Activated CD8-positive, alpha-beta T cell treated with anti-CD3 and anti-CD28 coated beads for 36 hours (primary cell): ENCODE measurements around the gene ANO8. TPM values are rescaled to one million over a fixed set of nuclear protein-coding genes. Genes with fewer than 3 reads are reported as not detected.
A peak's percentile ranks its signal among the peaks of the same experiment; 100 is the strongest.

Experiments
- ATAC-seq: fragments of 200-7000 bp; cut with Tn5 transposase; one replicate; pipeline ENCODE4 v1.10.0; 2021; ENCODE audit warnings: mild to moderate bottlenecking, moderate library complexity
- CTCF ChIA-PET: fragments of 350-600 bp; sonication (Branson Sonifier 250); formaldehyde crosslinking; loops from one replicate; lab custom pipeline; 2021; ENCODE audit warnings: antibody characterized with exemption; lab: Charles Lee
- POLR2A ChIA-PET: fragments of 350-600 bp; sonication (Branson Sonifier 250); formaldehyde crosslinking; loops from one replicate; lab custom pipeline; 2021; ENCODE audit warnings: antibody characterized with exemption; lab: Charles Lee
- DNase-seq: peaks from one replicate; pipeline ENCODE4 v3.0.0-alpha.2; 2020
- H3K27ac Mint-ChIP-seq: one replicate; pipeline ENCODE4 v1.8.0; 2021; ENCODE audit warnings: mild to moderate bottlenecking, mixed read lengths
- H3K27me3 Mint-ChIP-seq: one replicate; pipeline ENCODE4 v1.8.0; 2021; ENCODE audit warnings: mixed read lengths
- H3K36me3 Mint-ChIP-seq: one replicate; pipeline ENCODE4 v1.8.0; 2021; ENCODE audit warnings: low read depth, mixed read lengths
- H3K4me1 Mint-ChIP-seq: one replicate; pipeline ENCODE4 v1.8.0; 2021; ENCODE audit warnings: low read depth, mixed read lengths
- H3K4me3 Mint-ChIP-seq: one replicate; pipeline ENCODE4 v1.8.0; 2021; ENCODE audit warnings: mild to moderate bottlenecking, moderate library complexity, mixed read lengths
- H3K9me3 Mint-ChIP-seq: one replicate; pipeline ENCODE4 v1.8.0; 2021; ENCODE audit warnings: mixed read lengths
- CTCF ChIP-seq: fragments of 200-600 bp; IDR thresholded peaks from one replicate; pipeline ENCODE4 v1.8.0; 2022; ENCODE audit warnings: antibody characterized with exemption, mild to moderate bottlenecking
- intact Hi-C: fragments of 100-400 bp; cut with micrococcal nuclease; formaldehyde crosslinking; loops from one replicate; pipeline ENCODE4 v1.10.0; 2022
- total RNA-seq, 2 experiments: library from RNA; stranded (reverse); gene quantifications; one replicate each; pipeline ENCODE4 v1.2.3, GENCODE V29; 2021

ANO8 gene
- total RNA-seq, 2 experiments from 2014 or later: 5.4 TPM

- ATAC-seq: no peak
- Mint-ChIP-seq H3K4me1 (peaks cover 37% of the 10 kb centered on the region), H3K4me3 (peak overlapping the region; percentile 47), H3K27me3 (no peaks in the 10 kb centered on the region), H3K36me3 (peaks cover 7% of the 10 kb centered on the region), H3K9me3 (no peaks in the 10 kb centered on the region), H3K27ac (no peak overlapping the region)
- intact Hi-C loops: no loop called here
- CTCF ChIA-PET: interaction anchor here (0.8 to 2.2 kb wide), 6 partner anchors 10 to 56 kb away, joined by 3 to 8 read pairs (median 4); partner anchors contain the start of gene DDA1
- TF ChIP-seq CTCF: no peak
- POLR2A ChIA-PET: interaction anchor here (0.6 to 1.4 kb wide), 4 partner anchors 26 to 130 kb away, joined by 3 to 7 read pairs (median 3); partner anchors contain the start of genes BST2 and DDA1
- no peak for DNase-seq
These were observed 920 bp upstream of the ANO8 start for GRCh38 chr19:17335575-17335974.

GRCh38 chr19:17333611-17334413 is 843 bp downstream of the ANO8 start:
- H3K27me3 Mint-ChIP-seq: no peaks in the 10 kb centered on the region
- POLR2A ChIA-PET: interaction anchor here (1.0 to 2.3 kb wide), 6 partner anchors 9 to 72 kb away, joined by 3 to 9 read pairs (median 4); partner anchors contain the start of gene DDA1

GRCh38 chr19:17332677-17333581 is 1.7 kb downstream of the ANO8 start:
- CTCF ChIA-PET: interaction anchor here (0.9 to 1.8 kb wide), 12 partner anchors 13 to 133 kb away, joined by 3 to 7 read pairs (median 4); partner anchors contain the start of gene MRPL34
- Mint-ChIP-seq H3K4me1 (peaks cover 25% of the 10 kb centered on the region), H3K27ac (no peak overlapping the region)

More at GRCh38 chr19:17333611-17334413, 843 bp downstream of the ANO8 start:
- Mint-ChIP-seq H3K9me3 (no peaks in the 10 kb centered on the region), H3K4me3 (peak overlapping the region; percentile 67), H3K27ac (peak overlapping the region; percentile 8), H3K4me1 (peaks cover 34% of the 10 kb centered on the region), H3K36me3 (peaks cover 1% of the 10 kb centered on the region)
- intact Hi-C loops: no loop called here
- ATAC-seq (peak; percentile 31), DNase-seq (peak; percentile 93)
- TF ChIP-seq CTCF: no peak
- CTCF ChIA-PET: interaction anchor here (0.6 to 1.8 kb wide), 7 partner anchors 12 to 132 kb away, joined by 3 to 7 read pairs (median 3); no protein-coding TSS in a partner anchor

GRCh38 chr19:17332360-17332676 is 2.3 kb downstream of the ANO8 start:
- H3K4me1 Mint-ChIP-seq: peaks cover 26% of the 10 kb centered on the region
- no peaks in the 10 kb centered on the region for H3K36me3 Mint-ChIP-seq
- H3K27me3 Mint-ChIP-seq: no peaks in the 10 kb centered on the region
- intact Hi-C loops: no loop called here
- no peak overlapping the region for H3K27ac Mint-ChIP-seq
- ChIA-PET POLR2A (interaction anchor here (2.3 kb wide), 1 partner anchor 8 kb away, joined by 9 read pairs; no protein-coding TSS in a partner anchor), CTCF (interaction anchor here (1.1 to 1.8 kb wide), 8 partner anchors 13 to 109 kb away, joined by 3 to 7 read pairs (median 4); partner anchors contain the start of gene MRPL34)
- no peak for ATAC-seq
- no peak for DNase-seq
- no peaks in the 10 kb centered on the region for H3K9me3 Mint-ChIP-seq
- no peak overlapping the region for H3K4me3 Mint-ChIP-seq
- TF ChIP-seq CTCF: no peak

More at GRCh38 chr19:17332677-17333581, 1.7 kb downstream of the ANO8 start:
- no peak for TF ChIP-seq CTCF
- intact Hi-C loops: no loop called here
- DNase-seq: peak; percentile 80
- H3K4me3 Mint-ChIP-seq: no peak overlapping the region
- POLR2A ChIA-PET: interaction anchor here (1.0 to 2.3 kb wide), 5 partner anchors 9 to 73 kb away, joined by 3 to 9 read pairs (median 5); partner anchors contain the start of gene DDA1
- ATAC-seq: peak; percentile 8
- no peaks in the 10 kb centered on the region for H3K9me3 Mint-ChIP-seq
- H3K36me3 Mint-ChIP-seq: no peaks in the 10 kb centered on the region
- H3K27me3 Mint-ChIP-seq: no peaks in the 10 kb centered on the region
